SK-N-SH (cell line): ENCODE data around the gene GSK3A. TPM values are rescaled to one million over a fixed set of nuclear protein-coding genes. Genes with fewer than 3 reads are reported as not detected.

Experiments
- CTCF ChIA-PET: fragments of 300-600, 350-600 bp; formaldehyde crosslinking; extraction: SDS; loops from one replicate; lab custom pipeline; 2021; lab: Yijun Ruan, JAX
- POLR2A ChIA-PET: fragments of 350-600 bp; sonication (Branson Sonifier 250); formaldehyde crosslinking; extraction: SDS; loops from one replicate; lab custom pipeline; 2020; ENCODE audit warnings: antibody characterized with exemption, inconsistent platforms; lab: Yijun Ruan, JAX
- DNase-seq: peaks from one replicate; pipeline ENCODE4 v3.0.0; 2012
- H2AFZ ChIP-seq: fragments of 200-600 bp; sonication (generic); 2 replicates; pipeline ENCODE4 v1.8.1; 2016; ENCODE audit warnings: antibody characterized with exemption, mild to moderate bottlenecking, low read depth
- H3F3A ChIP-seq: fragments of 200-600 bp; sonication (generic); replicated peaks from 2 replicates; pipeline ENCODE3; 2016; ENCODE audit warnings: antibody characterized with exemption, mild to moderate bottlenecking; ENCODE audit not compliant: insufficient read depth
- H3K27ac ChIP-seq, 2 experiments: fragments of 200-500 bp in 1 of 2; fragments of 200-600 bp in 1 of 2; sonication (Bioruptor generic) in 1 of 2; sonication (generic), shearing (Covaris generic) in 1 of 2; 2 replicates each; pipeline versions ENCODE4 v1.5.1 to v1.6.1; 2014 to 2016; ENCODE audit warnings: low read depth in 2 of 2, inconsistent platforms in 1 of 2, low read length in 1 of 2, mild to moderate bottlenecking in 1 of 2, mixed read lengths in 1 of 2
- H3K27me3 ChIP-seq: fragments of 200-600 bp; sonication (generic), shearing (Covaris generic); 2 replicates; pipeline ENCODE4 v1.6.1; 2016; ENCODE audit warnings: mixed run types; ENCODE audit not compliant: insufficient read depth
- H3K36me3 ChIP-seq, 2 experiments: fragments of 200-500 bp in 1 of 2; fragments of 200-600 bp in 1 of 2; sonication (Bioruptor generic) in 1 of 2; sonication (generic) in 1 of 2; replicated peaks in 1 of 2; 2 replicates each; pipeline versions ENCODE3 to v1.5.1; 2014 to 2016; ENCODE audit warnings: low read length in 1 of 2, mild to moderate bottlenecking in 1 of 2; ENCODE audit not compliant: insufficient read depth in 2 of 2, control insufficient read depth in 1 of 2
- H3K4me1 ChIP-seq, 2 experiments: fragments of 200-500 bp in 1 of 2; fragments of 200-600 bp in 1 of 2; sonication (Bioruptor generic) in 1 of 2; sonication (generic), shearing (Covaris generic) in 1 of 2; 2 replicates each; pipeline versions ENCODE4 v1.5.1 to v1.6.1; 2014 to 2016; ENCODE audit warnings: low read depth in 1 of 2, low read length in 1 of 2, mixed run types in 1 of 2; ENCODE audit not compliant: insufficient read depth in 2 of 2, control insufficient read depth in 1 of 2
- H3K4me2 ChIP-seq: fragments of 200-600 bp; sonication (generic), shearing (Covaris generic); 2 replicates; pipeline ENCODE4 v1.6.1; 2017; ENCODE audit warnings: mixed run types
- H3K4me3 ChIP-seq, 2 experiments: fragments of 200-500 bp in 1 of 2; fragments of 200-600 bp in 1 of 2; sonication (Bioruptor generic) in 1 of 2; sonication (generic), shearing (Covaris generic) in 1 of 2; 2 replicates each; pipeline versions ENCODE4 v1.5.1 to v1.8.1; 2014 to 2016; ENCODE audit warnings: low read depth in 2 of 2, inconsistent platforms in 1 of 2, low read length in 1 of 2, mild to moderate bottlenecking in 1 of 2, mixed read lengths in 1 of 2, moderate library complexity in 1 of 2
- H3K79me2 ChIP-seq: fragments of 200-600 bp; sonication (generic); 2 replicates; pipeline ENCODE4 v1.8.1; 2017; ENCODE audit warnings: mild to moderate bottlenecking; ENCODE audit not compliant: insufficient read depth
- H3K9ac ChIP-seq: fragments of 200-600 bp; sonication (generic); 2 replicates; pipeline ENCODE4 v1.6.1; 2017; ENCODE audit warnings: mixed run types
- H3K9me2 ChIP-seq: fragments of 200-600 bp; sonication (generic); 2 replicates; pipeline ENCODE4 v1.6.1; 2017; ENCODE audit warnings: mixed run types
- H3K9me3 ChIP-seq: fragments of 200-600 bp; sonication (generic); 2 replicates; pipeline ENCODE4 v1.6.1; 2017; ENCODE audit warnings: mixed run types, mild to moderate bottlenecking, moderate library complexity
- H4K20me1 ChIP-seq: fragments of 200-600 bp; sonication (generic); 2 replicates; pipeline ENCODE4 v1.6.1; 2017; ENCODE audit warnings: mild to moderate bottlenecking, mixed run types; ENCODE audit not compliant: insufficient read depth
- CHD2 ChIP-seq: fragments of 150-350 bp; IDR thresholded peaks from 2 replicates; pipeline ENCODE4 v1.6.1; 2018; ENCODE audit warnings: low read length; ENCODE audit not compliant: partially characterized antibody
- EP300 ChIP-seq, 2 experiments: IDR thresholded peaks; 2 replicates each; pipeline versions ENCODE4 v1.4.0 to v1.6.1; 2012; ENCODE audit warnings: borderline replicate concordance in 1 of 2, low read depth in 1 of 2, low read length in 1 of 2
- FOSL2 ChIP-seq: IDR thresholded peaks from 2 replicates; pipeline ENCODE4 v1.4.0; 2012; ENCODE audit warnings: low read depth, mild to moderate bottlenecking, moderate library complexity, borderline replicate concordance
- GABPA ChIP-seq: IDR thresholded peaks from 2 replicates; pipeline ENCODE4 v1.4.0; 2012; ENCODE audit warnings: low read depth, mild to moderate bottlenecking
- JUND ChIP-seq: IDR thresholded peaks from 2 replicates; pipeline ENCODE4 v1.4.0; 2012
- MEF2A ChIP-seq: IDR thresholded peaks from 2 replicates; pipeline ENCODE4 v1.4.0; 2012; ENCODE audit warnings: low read depth, borderline replicate concordance
- MXI1 ChIP-seq: IDR thresholded peaks from 2 replicates; pipeline ENCODE4 v1.6.1; 2012; ENCODE audit warnings: mild to moderate bottlenecking, low read depth, low read length, improper control_type of control experiment
- NRF1 ChIP-seq: IDR thresholded peaks from 2 replicates; pipeline ENCODE4 v1.6.1; 2012; ENCODE audit warnings: low read depth, mild to moderate bottlenecking, low read length
- RFX5 ChIP-seq: IDR thresholded peaks from 2 replicates; pipeline ENCODE4 v1.6.1; 2012; ENCODE audit warnings: mild to moderate bottlenecking, improper control_type of control experiment, low read length
- TCF12 ChIP-seq: IDR thresholded peaks from 2 replicates; pipeline ENCODE4 v1.4.0; 2012
- WGBS: methylation state at CpG from one replicate; pipeline ENCODE4 v1.1.6; 2017; ENCODE audit warnings: low lambda C conversion rate; 5-methylcytosine and 5-hydroxymethylcytosine counted together
- polyA plus RNA-seq, 3 experiments: library from polyadenylated mRNA; depleted of rRNA; stranded (reverse); fragments of >200 nt; gene quantifications; 2 replicates each; pipeline ENCODE4 v1.2.3, GENCODE V29; 2012
- TF ChIP-seq, protein P1 (sequence below): fragments of 200-600 bp; sonication (generic); IDR thresholded peaks from 2 replicates; pipeline ENCODE4 v1.6.1; 2017; ENCODE audit warnings: antibody characterized with exemption, mild to moderate bottlenecking, moderate library complexity
- TF ChIP-seq, protein P2 (sequence below): IDR thresholded peaks from 2 replicates; pipeline ENCODE4 v1.4.0; 2012; ENCODE audit warnings: low read depth
- TF ChIP-seq, protein P3 (sequence below): IDR thresholded peaks from 2 replicates; pipeline ENCODE4 v1.4.0; 2012; ENCODE audit warnings: low read depth, borderline replicate concordance
- TF ChIP-seq, protein P4 (sequence below): IDR thresholded peaks from 2 replicates; pipeline ENCODE4; 2012
- TF ChIP-seq, protein P5 (sequence below): fragments of 150-350 bp; IDR thresholded peaks from 2 replicates; pipeline ENCODE4 v1.6.1; 2017; ENCODE audit warnings: antibody characterized with exemption, low read length, low read depth, borderline replicate concordance

Gene GSK3A
- polyA plus RNA-seq, 1 of the 3 experiments (the other 2 are of a cell fraction) = 42.1 TPM

DNA sequence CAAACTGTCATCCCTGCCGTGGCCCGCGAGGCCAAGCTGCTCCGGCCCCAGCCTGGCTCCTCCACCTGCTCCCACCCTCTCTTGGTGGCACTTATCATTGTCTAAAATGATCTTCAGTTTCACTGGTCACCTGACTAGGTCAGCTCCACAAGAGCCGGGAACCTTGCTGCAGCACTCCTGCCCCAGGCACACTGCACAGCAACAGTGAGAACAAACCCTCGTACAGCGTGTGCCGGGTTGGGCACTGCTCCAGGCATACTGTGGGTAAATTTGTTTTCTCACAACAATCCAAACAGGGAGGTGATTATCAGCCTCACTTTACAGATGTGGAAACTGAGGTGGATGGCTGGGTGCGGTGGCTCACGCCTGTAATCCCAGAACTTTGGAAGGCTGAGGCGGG, 33.8 kb downstream of the GSK3A start:
- Histone ChIP-seq H3K9me2 (no peaks in the 10 kb centered on the region), H3K9ac (no peak overlapping the region), H3K4me1 (peaks cover 0 to 17% of the 10 kb centered on the region in 2 experiments; a peak in 2 of 4 replicates), H3K27me3 (no peaks in the 10 kb centered on the region), H3K27ac (peak overlapping the region in 1 of 2 experiments; percentile 70; a peak in 2 of 4 replicates), H3F3A (peaks cover 5% of the 10 kb centered on the region), H3K4me3 (no peak overlapping the region), H3K4me2 (peak overlapping the region; percentile 57; the same call in 1 of the 2 replicates), H3K36me3 (peaks cover 24 to 36% of the 10 kb centered on the region in 2 experiments), H2AFZ (no peak overlapping the region), H3K79me2 (peaks cover 49% of the 10 kb centered on the region), H4K20me1 (no peaks in the 10 kb centered on the region), H3K9me3 (no peaks in the 10 kb centered on the region)
- DNase-seq = no peak
- TF ChIP-seq, protein P1, sequence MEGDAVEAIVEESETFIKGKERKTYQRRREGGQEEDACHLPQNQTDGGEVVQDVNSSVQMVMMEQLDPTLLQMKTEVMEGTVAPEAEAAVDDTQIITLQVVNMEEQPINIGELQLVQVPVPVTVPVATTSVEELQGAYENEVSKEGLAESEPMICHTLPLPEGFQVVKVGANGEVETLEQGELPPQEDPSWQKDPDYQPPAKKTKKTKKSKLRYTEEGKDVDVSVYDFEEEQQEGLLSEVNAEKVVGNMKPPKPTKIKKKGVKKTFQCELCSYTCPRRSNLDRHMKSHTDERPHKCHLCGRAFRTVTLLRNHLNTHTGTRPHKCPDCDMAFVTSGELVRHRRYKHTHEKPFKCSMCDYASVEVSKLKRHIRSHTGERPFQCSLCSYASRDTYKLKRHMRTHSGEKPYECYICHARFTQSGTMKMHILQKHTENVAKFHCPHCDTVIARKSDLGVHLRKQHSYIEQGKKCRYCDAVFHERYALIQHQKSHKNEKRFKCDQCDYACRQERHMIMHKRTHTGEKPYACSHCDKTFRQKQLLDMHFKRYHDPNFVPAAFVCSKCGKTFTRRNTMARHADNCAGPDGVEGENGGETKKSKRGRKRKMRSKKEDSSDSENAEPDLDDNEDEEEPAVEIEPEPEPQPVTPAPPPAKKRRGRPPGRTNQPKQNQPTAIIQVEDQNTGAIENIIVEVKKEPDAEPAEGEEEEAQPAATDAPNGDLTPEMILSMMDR = no peak
- TF ChIP-seq MEF2A (no peak), MXI1 (no peak), RFX5 (no peak), EP300 (IDR thresholded peaks at IDR 0.05; ENCODE audit: borderline replicate concordance in 1 of 2, low read depth in 1 of 2, low read length in 1 of 2) (no peak)
- TF ChIP-seq, protein P2, sequence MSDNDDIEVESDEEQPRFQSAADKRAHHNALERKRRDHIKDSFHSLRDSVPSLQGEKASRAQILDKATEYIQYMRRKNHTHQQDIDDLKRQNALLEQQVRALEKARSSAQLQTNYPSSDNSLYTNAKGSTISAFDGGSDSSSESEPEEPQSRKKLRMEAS = no peak
- CTCF ChIA-PET = interaction anchor here (1.7 kb wide), 2 partner anchors 24 to 76 kb away, joined by 4 to 5 read pairs; no protein-coding TSS in a partner anchor
- POLR2A ChIA-PET = no interaction called here
- 93% methylated on average over 11 of the region's 11 CpGs for WGBS

DNA sequence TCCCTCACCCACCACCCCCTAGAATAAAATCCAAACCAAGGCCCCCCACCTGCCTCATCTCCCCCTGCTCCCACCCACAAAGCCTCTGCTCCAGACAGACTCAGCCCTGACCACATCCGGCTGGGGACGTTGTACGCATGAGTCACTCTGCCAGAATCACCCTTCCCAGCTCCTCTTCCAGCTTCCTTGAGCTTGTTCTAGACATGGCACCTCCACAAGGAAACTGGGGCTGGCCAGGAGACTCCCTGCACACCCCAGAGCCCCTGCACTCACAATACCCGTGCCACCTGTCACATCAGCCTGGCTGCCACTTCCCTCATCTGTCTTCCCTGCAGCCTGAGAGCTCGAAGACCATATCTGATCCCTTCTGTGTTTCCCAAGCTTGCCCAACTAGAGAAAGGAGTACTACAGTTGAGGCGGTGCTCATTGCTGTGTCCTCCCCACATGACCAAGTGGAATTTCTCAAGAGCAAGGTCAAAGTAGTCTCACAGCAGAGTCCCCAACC, 34.6 kb downstream of the GSK3A start:
- Histone ChIP-seq H3F3A (peaks cover 5% of the 10 kb centered on the region), H3K4me1 (peaks cover 0 to 17% of the 10 kb centered on the region in 2 experiments; a peak in 2 of 4 replicates), H3K79me2 (peaks cover 43% of the 10 kb centered on the region), H3K27me3 (no peaks in the 10 kb centered on the region), H3K4me3 (no peak overlapping the region), H3K9me2 (no peaks in the 10 kb centered on the region), H2AFZ (no peak overlapping the region), H4K20me1 (no peaks in the 10 kb centered on the region), H3K9ac (no peak overlapping the region; the same call in 1 of the 2 replicates), H3K27ac (peak overlapping the region in 1 of 2 experiments; percentile 70; a peak in 2 of 4 replicates), H3K4me2 (peak overlapping the region; percentile 57), H3K9me3 (no peaks in the 10 kb centered on the region), H3K36me3 (peaks cover 19 to 39% of the 10 kb centered on the region in 2 experiments)
- TF ChIP-seq FOSL2 (peak; percentile 87), JUND (peak; percentile 64; the same call in 1 of the 2 replicates), NRF1 (no peak), TCF12 (peak; percentile 56; the same call in 1 of the 2 replicates), CHD2 (no peak), GABPA (peak; percentile 41; the same call in 1 of the 2 replicates)
- TF ChIP-seq, protein P3, sequence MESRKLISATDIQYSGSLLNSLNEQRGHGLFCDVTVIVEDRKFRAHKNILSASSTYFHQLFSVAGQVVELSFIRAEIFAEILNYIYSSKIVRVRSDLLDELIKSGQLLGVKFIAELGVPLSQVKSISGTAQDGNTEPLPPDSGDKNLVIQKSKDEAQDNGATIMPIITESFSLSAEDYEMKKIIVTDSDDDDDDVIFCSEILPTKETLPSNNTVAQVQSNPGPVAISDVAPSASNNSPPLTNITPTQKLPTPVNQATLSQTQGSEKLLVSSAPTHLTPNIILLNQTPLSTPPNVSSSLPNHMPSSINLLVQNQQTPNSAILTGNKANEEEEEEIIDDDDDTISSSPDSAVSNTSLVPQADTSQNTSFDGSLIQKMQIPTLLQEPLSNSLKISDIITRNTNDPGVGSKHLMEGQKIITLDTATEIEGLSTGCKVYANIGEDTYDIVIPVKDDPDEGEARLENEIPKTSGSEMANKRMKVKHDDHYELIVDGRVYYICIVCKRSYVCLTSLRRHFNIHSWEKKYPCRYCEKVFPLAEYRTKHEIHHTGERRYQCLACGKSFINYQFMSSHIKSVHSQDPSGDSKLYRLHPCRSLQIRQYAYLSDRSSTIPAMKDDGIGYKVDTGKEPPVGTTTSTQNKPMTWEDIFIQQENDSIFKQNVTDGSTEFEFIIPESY = no peak
- TF ChIP-seq, protein P4, sequence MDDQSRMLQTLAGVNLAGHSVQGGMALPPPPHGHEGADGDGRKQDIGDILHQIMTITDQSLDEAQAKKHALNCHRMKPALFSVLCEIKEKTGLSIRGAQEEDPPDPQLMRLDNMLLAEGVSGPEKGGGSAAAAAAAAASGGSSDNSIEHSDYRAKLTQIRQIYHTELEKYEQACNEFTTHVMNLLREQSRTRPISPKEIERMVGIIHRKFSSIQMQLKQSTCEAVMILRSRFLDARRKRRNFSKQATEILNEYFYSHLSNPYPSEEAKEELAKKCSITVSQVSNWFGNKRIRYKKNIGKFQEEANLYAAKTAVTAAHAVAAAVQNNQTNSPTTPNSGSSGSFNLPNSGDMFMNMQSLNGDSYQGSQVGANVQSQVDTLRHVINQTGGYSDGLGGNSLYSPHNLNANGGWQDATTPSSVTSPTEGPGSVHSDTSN = no peak
- TF ChIP-seq, protein P2 = 0 out of 2 replicates have a peak, but pooled peaks have one; percentile 41
- TF ChIP-seq, protein P5, sequence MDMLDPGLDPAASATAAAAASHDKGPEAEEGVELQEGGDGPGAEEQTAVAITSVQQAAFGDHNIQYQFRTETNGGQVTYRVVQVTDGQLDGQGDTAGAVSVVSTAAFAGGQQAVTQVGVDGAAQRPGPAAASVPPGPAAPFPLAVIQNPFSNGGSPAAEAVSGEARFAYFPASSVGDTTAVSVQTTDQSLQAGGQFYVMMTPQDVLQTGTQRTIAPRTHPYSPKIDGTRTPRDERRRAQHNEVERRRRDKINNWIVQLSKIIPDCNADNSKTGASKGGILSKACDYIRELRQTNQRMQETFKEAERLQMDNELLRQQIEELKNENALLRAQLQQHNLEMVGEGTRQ = no peak
- WGBS = 56% methylated on average over 6 of the region's 6 CpGs
- DNase-seq = no peak
- CTCF ChIA-PET = interaction anchor here (1.0 to 1.7 kb wide), 3 partner anchors 23 to 93 kb away, joined by 3 to 5 read pairs (median 4); no protein-coding TSS in a partner anchor
- POLR2A ChIA-PET = no interaction called here
